GM23338 (cell line): ENCODE data around the gene PAIP2. TPM values are rescaled to one million over a fixed set of nuclear protein-coding genes. Genes with fewer than 3 reads are reported as not detected.

ENCODE experiments used
- ATAC-seq: fragments of 200-7000 bp; cut with Tn5 transposase; 3 replicates; pipeline ENCODE4 v1.9.1; 2020
- DNase-seq: peaks from one replicate; pipeline ENCODE4 v3.0.0-alpha.2; 2015; ENCODE audit warnings: low spot score
- H2AFZ ChIP-seq: fragments of 200-600 bp; sonication (generic); 2 replicates; pipeline ENCODE4 v1.8.0; 2016; ENCODE audit warnings: antibody characterized with exemption, mild to moderate bottlenecking, moderate library complexity
- H3F3A ChIP-seq: fragments of 200-600 bp; sonication (generic); replicated peaks from 2 replicates; pipeline ENCODE4 v1.8.0; 2017; ENCODE audit warnings: antibody characterized with exemption, mixed run types, low read depth
- H3K27ac ChIP-seq: fragments of 200-600 bp; sonication (generic); 2 replicates; pipeline ENCODE4 v1.6.1; 2016; ENCODE audit warnings: low read depth
- H3K27me3 ChIP-seq: fragments of 200-600 bp; sonication (generic); 2 replicates; pipeline ENCODE4 v1.8.0; 2016; ENCODE audit warnings: mild to moderate bottlenecking, mixed run types, moderate library complexity; ENCODE audit not compliant: insufficient read depth
- H3K36me3 ChIP-seq: fragments of 200-600 bp; sonication (generic); 2 replicates; pipeline ENCODE4 v1.8.0; 2016; ENCODE audit warnings: mild to moderate bottlenecking; ENCODE audit not compliant: insufficient read depth
- H3K4me1 ChIP-seq: fragments of 200-600 bp; sonication (generic); 2 replicates; pipeline ENCODE4 v1.8.0; 2016; ENCODE audit warnings: mild to moderate bottlenecking, moderate library complexity; ENCODE audit not compliant: insufficient read depth
- H3K4me2 ChIP-seq: fragments of 200-600 bp; sonication (generic); 2 replicates; pipeline ENCODE4 v1.7.1; 2017; ENCODE audit warnings: mixed run types
- H3K4me3 ChIP-seq: fragments of 200-600 bp; sonication (generic); 2 replicates; pipeline ENCODE4 v1.6.1; 2016; ENCODE audit warnings: mixed run types
- H3K79me2 ChIP-seq: fragments of 200-600 bp; sonication (generic); replicated peaks from 2 replicates; pipeline ENCODE4 v1.8.0; 2017; ENCODE audit warnings: mild to moderate bottlenecking; ENCODE audit not compliant: insufficient read depth
- H3K9me2 ChIP-seq: fragments of 200-600 bp; sonication (generic); 2 replicates; pipeline ENCODE4 v1.8.0; 2017; ENCODE audit not compliant: insufficient read depth
- H4K20me1 ChIP-seq: fragments of 200-600 bp; sonication (generic); replicated peaks from 2 replicates; pipeline ENCODE4 v1.8.0; 2017; ENCODE audit warnings: mild to moderate bottlenecking; ENCODE audit not compliant: insufficient read depth
- H3K27ac Mint-ChIP-seq: 2 replicates; pipeline ENCODE4 v1.8.0; 2020; ENCODE audit warnings: inconsistent platforms, mild to moderate bottlenecking, moderate library complexity, mixed read lengths
- H3K27me3 Mint-ChIP-seq: 3 replicates; pipeline ENCODE4 v1.8.0; 2022; ENCODE audit warnings: low read depth, mild to moderate bottlenecking, moderate library complexity, mixed read lengths, inconsistent platforms; ENCODE audit not compliant: insufficient read depth, poor library complexity
- H3K36me3 Mint-ChIP-seq: 3 replicates; pipeline ENCODE4 v1.8.0; 2021; ENCODE audit warnings: low read depth, mild to moderate bottlenecking, inconsistent platforms, moderate library complexity, mixed read lengths
- H3K4me1 Mint-ChIP-seq: 3 replicates; pipeline ENCODE4 v1.8.0; 2020; ENCODE audit warnings: mild to moderate bottlenecking, inconsistent platforms, mixed read lengths
- H3K4me3 Mint-ChIP-seq: 3 replicates; pipeline ENCODE4 v1.8.0; 2021; ENCODE audit warnings: moderate library complexity, mild to moderate bottlenecking, inconsistent platforms, mixed read lengths
- H3K9me3 Mint-ChIP-seq: 3 replicates; pipeline ENCODE4 v1.8.0; 2020; ENCODE audit warnings: moderate library complexity, mild to moderate bottlenecking, inconsistent platforms, mixed read lengths
- CREB1 ChIP-seq: fragments of 250-450 bp; sonication (Bioruptor Pico); IDR thresholded peaks from 2 replicates; pipeline ENCODE4 v1.5.0; 2020; ENCODE audit warnings: low read depth, mild to moderate bottlenecking, moderate library complexity
- EZH2 ChIP-seq: fragments of 200-600 bp; sonication (generic); IDR thresholded peaks from one replicate; pipeline ENCODE4 v1.8.0; 2017; ENCODE audit warnings: antibody characterized with exemption, mild to moderate bottlenecking, low read depth; ENCODE audit not compliant: unreplicated experiment
- EZH2phosphoT487 ChIP-seq: fragments of 200-600 bp; sonication (generic); IDR thresholded peaks from one replicate; pipeline ENCODE4 v1.8.1; 2018; ENCODE audit warnings: antibody characterized with exemption; ENCODE audit not compliant: unreplicated experiment
- JUNB ChIP-seq: IDR thresholded peaks from one replicate; pipeline ENCODE4 v1.6.1; 2016; ENCODE audit warnings: antibody characterized with exemption; ENCODE audit not compliant: unreplicated experiment
- NANOG ChIP-seq: IDR thresholded peaks from 2 replicates; pipeline ENCODE4 v1.6.1; 2016; ENCODE audit warnings: antibody characterized with exemption, borderline replicate concordance
- POLR2AphosphoS5 ChIP-seq: IDR thresholded peaks from 2 replicates; pipeline ENCODE4 v1.6.1; 2016; ENCODE audit warnings: antibody characterized with exemption, low read depth
- STAT1 ChIP-seq: IDR thresholded peaks from one replicate; pipeline ENCODE4 v1.6.1; 2016; ENCODE audit warnings: antibody characterized with exemption; ENCODE audit not compliant: unreplicated experiment
- ZNF114 ChIP-seq: fragments of 250-450 bp; sonication (Bioruptor Pico); IDR thresholded peaks from 2 replicates; pipeline ENCODE4 v1.5.0; 2020; ENCODE audit warnings: mild to moderate bottlenecking, moderate library complexity
- ZNF331 ChIP-seq: fragments of 250-450 bp; sonication (Bioruptor Pico); IDR thresholded peaks from 2 replicates; pipeline ENCODE4 v1.5.0; 2020; ENCODE audit warnings: low read depth, mild to moderate bottlenecking, moderate library complexity
- polyA plus RNA-seq: library from polyadenylated mRNA; unstranded; fragments of >200 nt; fragmentation: Nextera tagmentation; extraction: Ambion mirVana; gene quantifications from 2 replicates; pipeline ENCODE4 v1.2.1, GENCODE V29; 2016
- total RNA-seq: library from RNA; depleted of rRNA; stranded (reverse); fragments of >200 nt; shearing (Covaris generic); gene quantifications from 2 replicates; pipeline ENCODE4 v1.2.3, GENCODE V29; 2014
- TF ChIP-seq, protein P1 (sequence below), 2 experiments: fragments of 200-600 bp in 1 of 2; sonication (generic) in 1 of 2; conservative IDR thresholded peaks; 2 replicates each; pipeline versions ENCODE4 v1.5.1 to v1.6.1; 2016 to 2017; ENCODE audit warnings: antibody characterized with exemption in 2 of 2, low read depth in 2 of 2, mild to moderate bottlenecking in 2 of 2, moderate library complexity in 1 of 2
- TF ChIP-seq, protein P2 (sequence below): IDR thresholded peaks from 2 replicates; pipeline ENCODE4 v1.6.1; 2016; ENCODE audit warnings: antibody characterized with exemption
- TF ChIP-seq, protein P3 (sequence below): IDR thresholded peaks from one replicate; pipeline ENCODE4 v1.6.1; 2018; ENCODE audit warnings: antibody characterized with exemption; ENCODE audit not compliant: unreplicated experiment
- TF ChIP-seq, protein P4 (sequence below): fragments of 250-450 bp; sonication (Bioruptor Pico); IDR thresholded peaks from 2 replicates; pipeline ENCODE4 v1.5.0; 2020; ENCODE audit warnings: mild to moderate bottlenecking, moderate library complexity

Gene PAIP2
- total and polyA plus RNA-seq, 2 experiments from 2014 or later = 132 to 277 TPM

DNA sequence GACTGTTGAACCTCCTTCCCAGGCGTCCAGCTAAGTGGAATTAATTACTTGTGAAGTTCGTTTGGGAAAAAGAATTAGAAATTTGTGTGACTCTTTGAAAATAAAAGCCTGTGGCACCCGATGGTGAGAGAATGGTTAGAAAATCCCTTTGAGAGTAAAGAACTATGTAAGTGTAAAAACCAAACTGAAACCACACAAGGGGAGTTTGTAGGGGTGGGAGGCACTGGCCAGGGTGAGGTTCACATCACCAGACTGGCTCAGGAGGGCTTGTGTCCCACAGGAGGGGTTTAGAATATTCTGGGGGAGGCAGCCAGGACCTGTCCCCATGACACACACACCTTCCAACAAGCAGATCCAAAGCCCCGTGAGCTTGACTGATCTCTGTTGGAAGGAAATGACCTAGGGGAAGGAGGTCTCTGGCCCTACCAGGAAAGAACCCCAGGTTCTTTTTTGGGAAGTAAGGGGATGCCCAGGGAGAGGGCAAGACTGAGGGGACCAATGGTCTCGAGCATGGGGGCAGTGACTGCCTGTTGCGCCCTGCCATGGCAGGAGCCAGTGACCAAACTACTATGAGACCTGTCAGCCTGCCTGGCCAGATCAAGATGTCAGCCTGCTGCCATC lies 58.0 kb downstream of the PAIP2 start:
- Mint-ChIP-seq H3K9me3 (no peaks in the 10 kb centered on the region), H3K4me3 (no peak overlapping the region), H3K36me3 (peaks cover 15% of the 10 kb centered on the region), H3K27ac (no peak overlapping the region), H3K27me3 (peaks cover 18% of the 10 kb centered on the region), H3K4me1 (peaks cover 27% of the 10 kb centered on the region)
- Histone ChIP-seq H3K9me2 (no peaks in the 10 kb centered on the region), H3K79me2 (0 out of 2 replicates have a peak, but pooled peaks cover 3% of the 10 kb centered on the region), H3K27me3 (peaks cover 17% of the 10 kb centered on the region), H3K4me3 (no peak overlapping the region), H2AFZ (no peak overlapping the region), H4K20me1 (0 out of 2 replicates have a peak, but pooled peaks cover 5% of the 10 kb centered on the region), H3K4me1 (peaks cover 12% of the 10 kb centered on the region), H3F3A (peaks cover 23% of the 10 kb centered on the region), H3K4me2 (no peak overlapping the region), H3K27ac (no peak overlapping the region), H3K36me3 (no peaks in the 10 kb centered on the region)
- no peak for TF ChIP-seq JUNB
- TF ChIP-seq, protein P1, sequence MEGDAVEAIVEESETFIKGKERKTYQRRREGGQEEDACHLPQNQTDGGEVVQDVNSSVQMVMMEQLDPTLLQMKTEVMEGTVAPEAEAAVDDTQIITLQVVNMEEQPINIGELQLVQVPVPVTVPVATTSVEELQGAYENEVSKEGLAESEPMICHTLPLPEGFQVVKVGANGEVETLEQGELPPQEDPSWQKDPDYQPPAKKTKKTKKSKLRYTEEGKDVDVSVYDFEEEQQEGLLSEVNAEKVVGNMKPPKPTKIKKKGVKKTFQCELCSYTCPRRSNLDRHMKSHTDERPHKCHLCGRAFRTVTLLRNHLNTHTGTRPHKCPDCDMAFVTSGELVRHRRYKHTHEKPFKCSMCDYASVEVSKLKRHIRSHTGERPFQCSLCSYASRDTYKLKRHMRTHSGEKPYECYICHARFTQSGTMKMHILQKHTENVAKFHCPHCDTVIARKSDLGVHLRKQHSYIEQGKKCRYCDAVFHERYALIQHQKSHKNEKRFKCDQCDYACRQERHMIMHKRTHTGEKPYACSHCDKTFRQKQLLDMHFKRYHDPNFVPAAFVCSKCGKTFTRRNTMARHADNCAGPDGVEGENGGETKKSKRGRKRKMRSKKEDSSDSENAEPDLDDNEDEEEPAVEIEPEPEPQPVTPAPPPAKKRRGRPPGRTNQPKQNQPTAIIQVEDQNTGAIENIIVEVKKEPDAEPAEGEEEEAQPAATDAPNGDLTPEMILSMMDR (conservative IDR thresholded peaks at IDR 0.05; ENCODE audit: low read depth in 2 of 2) = no peak
- TF ChIP-seq EZH2phosphoT487 = no peak
- TF ChIP-seq, protein P2, sequence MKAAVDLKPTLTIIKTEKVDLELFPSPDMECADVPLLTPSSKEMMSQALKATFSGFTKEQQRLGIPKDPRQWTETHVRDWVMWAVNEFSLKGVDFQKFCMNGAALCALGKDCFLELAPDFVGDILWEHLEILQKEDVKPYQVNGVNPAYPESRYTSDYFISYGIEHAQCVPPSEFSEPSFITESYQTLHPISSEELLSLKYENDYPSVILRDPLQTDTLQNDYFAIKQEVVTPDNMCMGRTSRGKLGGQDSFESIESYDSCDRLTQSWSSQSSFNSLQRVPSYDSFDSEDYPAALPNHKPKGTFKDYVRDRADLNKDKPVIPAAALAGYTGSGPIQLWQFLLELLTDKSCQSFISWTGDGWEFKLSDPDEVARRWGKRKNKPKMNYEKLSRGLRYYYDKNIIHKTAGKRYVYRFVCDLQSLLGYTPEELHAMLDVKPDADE = no peak
- TF ChIP-seq POLR2AphosphoS5 = no peak
- no peak for TF ChIP-seq ZNF114
- no peak for TF ChIP-seq STAT1
- no peak for TF ChIP-seq EZH2
- TF ChIP-seq, protein P3, sequence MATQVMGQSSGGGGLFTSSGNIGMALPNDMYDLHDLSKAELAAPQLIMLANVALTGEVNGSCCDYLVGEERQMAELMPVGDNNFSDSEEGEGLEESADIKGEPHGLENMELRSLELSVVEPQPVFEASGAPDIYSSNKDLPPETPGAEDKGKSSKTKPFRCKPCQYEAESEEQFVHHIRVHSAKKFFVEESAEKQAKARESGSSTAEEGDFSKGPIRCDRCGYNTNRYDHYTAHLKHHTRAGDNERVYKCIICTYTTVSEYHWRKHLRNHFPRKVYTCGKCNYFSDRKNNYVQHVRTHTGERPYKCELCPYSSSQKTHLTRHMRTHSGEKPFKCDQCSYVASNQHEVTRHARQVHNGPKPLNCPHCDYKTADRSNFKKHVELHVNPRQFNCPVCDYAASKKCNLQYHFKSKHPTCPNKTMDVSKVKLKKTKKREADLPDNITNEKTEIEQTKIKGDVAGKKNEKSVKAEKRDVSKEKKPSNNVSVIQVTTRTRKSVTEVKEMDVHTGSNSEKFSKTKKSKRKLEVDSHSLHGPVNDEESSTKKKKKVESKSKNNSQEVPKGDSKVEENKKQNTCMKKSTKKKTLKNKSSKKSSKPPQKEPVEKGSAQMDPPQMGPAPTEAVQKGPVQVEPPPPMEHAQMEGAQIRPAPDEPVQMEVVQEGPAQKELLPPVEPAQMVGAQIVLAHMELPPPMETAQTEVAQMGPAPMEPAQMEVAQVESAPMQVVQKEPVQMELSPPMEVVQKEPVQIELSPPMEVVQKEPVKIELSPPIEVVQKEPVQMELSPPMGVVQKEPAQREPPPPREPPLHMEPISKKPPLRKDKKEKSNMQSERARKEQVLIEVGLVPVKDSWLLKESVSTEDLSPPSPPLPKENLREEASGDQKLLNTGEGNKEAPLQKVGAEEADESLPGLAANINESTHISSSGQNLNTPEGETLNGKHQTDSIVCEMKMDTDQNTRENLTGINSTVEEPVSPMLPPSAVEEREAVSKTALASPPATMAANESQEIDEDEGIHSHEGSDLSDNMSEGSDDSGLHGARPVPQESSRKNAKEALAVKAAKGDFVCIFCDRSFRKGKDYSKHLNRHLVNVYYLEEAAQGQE = no peak
- TF ChIP-seq NANOG = no peak
- TF ChIP-seq, protein P4, sequence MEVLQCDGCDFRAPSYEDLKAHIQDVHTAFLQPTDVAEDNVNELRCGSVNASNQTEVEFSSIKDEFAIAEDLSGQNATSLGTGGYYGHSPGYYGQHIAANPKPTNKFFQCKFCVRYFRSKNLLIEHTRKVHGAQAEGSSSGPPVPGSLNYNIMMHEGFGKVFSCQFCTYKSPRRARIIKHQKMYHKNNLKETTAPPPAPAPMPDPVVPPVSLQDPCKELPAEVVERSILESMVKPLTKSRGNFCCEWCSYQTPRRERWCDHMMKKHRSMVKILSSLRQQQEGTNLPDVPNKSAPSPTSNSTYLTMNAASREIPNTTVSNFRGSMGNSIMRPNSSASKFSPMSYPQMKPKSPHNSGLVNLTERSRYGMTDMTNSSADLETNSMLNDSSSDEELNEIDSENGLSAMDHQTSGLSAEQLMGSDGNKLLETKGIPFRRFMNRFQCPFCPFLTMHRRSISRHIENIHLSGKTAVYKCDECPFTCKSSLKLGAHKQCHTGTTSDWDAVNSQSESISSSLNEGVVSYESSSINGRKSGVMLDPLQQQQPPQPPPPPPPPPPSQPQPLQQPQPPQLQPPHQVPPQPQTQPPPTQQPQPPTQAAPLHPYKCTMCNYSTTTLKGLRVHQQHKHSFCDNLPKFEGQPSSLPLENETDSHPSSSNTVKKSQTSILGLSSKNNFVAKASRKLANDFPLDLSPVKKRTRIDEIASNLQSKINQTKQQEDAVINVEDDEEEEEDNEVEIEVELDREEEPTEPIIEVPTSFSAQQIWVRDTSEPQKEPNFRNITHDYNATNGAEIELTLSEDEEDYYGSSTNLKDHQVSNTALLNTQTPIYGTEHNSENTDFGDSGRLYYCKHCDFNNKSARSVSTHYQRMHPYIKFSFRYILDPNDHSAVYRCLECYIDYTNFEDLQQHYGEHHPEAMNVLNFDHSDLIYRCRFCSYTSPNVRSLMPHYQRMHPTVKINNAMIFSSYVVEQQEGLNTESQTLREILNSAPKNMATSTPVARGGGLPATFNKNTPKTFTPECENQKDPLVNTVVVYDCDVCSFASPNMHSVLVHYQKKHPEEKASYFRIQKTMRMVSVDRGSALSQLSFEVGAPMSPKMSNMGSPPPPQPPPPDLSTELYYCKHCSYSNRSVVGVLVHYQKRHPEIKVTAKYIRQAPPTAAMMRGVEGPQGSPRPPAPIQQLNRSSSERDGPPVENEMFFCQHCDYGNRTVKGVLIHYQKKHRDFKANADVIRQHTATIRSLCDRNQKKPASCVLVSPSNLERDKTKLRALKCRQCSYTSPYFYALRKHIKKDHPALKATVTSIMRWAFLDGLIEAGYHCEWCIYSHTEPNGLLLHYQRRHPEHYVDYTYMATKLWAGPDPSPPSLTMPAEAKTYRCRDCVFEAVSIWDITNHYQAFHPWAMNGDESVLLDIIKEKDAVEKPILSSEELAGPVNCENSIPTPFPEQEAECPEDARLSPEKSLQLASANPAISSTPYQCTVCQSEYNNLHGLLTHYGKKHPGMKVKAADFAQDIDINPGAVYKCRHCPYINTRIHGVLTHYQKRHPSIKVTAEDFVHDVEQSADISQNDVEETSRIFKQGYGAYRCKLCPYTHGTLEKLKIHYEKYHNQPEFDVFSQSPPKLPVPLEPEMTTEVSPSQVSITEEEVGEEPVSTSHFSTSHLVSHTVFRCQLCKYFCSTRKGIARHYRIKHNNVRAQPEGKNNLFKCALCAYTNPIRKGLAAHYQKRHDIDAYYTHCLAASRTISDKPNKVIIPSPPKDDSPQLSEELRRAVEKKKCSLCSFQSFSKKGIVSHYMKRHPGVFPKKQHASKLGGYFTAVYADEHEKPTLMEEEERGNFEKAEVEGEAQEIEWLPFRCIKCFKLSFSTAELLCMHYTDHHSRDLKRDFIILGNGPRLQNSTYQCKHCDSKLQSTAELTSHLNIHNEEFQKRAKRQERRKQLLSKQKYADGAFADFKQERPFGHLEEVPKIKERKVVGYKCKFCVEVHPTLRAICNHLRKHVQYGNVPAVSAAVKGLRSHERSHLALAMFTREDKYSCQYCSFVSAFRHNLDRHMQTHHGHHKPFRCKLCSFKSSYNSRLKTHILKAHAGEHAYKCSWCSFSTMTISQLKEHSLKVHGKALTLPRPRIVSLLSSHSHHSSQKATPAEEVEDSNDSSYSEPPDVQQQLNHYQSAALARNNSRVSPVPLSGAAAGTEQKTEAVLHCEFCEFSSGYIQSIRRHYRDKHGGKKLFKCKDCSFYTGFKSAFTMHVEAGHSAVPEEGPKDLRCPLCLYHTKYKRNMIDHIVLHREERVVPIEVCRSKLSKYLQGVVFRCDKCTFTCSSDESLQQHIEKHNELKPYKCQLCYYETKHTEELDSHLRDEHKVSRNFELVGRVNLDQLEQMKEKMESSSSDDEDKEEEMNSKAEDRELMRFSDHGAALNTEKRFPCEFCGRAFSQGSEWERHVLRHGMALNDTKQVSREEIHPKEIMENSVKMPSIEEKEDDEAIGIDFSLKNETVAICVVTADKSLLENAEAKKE (CRISPR knock-in tag) = no peak
- no peak for TF ChIP-seq ZNF331 (CRISPR knock-in tag)
- TF ChIP-seq CREB1 = no peak
- no peak for ATAC-seq
- no peak for DNase-seq
